ENCODE data around the gene CERKL.

CERKL gene

GRCh38 chr2:181678861-181679543, 22.1 kb upstream of the CERKL start:
- no peak for DNase-seq (ENCODE audit: low read depth in 3 of 3, low spot score in 1 of 3)

- peak in 2 of 3 donors; percentile 7 to 22 for DNase-seq (ENCODE audit: low read depth in 3 of 3, low spot score in 1 of 3)
These were observed 21.1 kb upstream of the CERKL start for GRCh38 chr2:181677912-181678586.

GRCh38 chr2:181675254-181675653, 18.3 kb upstream of the CERKL start:
- DNase-seq (ENCODE audit: low read depth in 3 of 3, low spot score in 1 of 3) = no peak

GRCh38 chr2:181674461-181674860, 17.6 kb upstream of the CERKL start:
- DNase-seq (ENCODE audit: low read depth in 3 of 3, low spot score in 1 of 3) = no peak

- no peak for DNase-seq (ENCODE audit: low read depth in 3 of 3, low spot score in 1 of 3)
These were observed 16.3 kb upstream of the CERKL start for GRCh38 chr2:181673173-181673572.

GRCh38 chr2:181672255-181673008, 15.5 kb upstream of the CERKL start:
- DNase-seq (ENCODE audit: low read depth in 3 of 3, low spot score in 1 of 3) = no peak

- DNase-seq (ENCODE audit: low read depth in 3 of 3, low spot score in 1 of 3) = no peak
These were observed 13.7 kb upstream of the CERKL start for GRCh38 chr2:181670632-181671031.

GRCh38 chr2:181667234-181667633, 10.3 kb upstream of the CERKL start:
- DNase-seq (ENCODE audit: low read depth in 3 of 3, low spot score in 1 of 3) = no peak

- no peak for DNase-seq (ENCODE audit: low read depth in 3 of 3, low spot score in 1 of 3)
These were observed 5.4 kb upstream of the CERKL start for GRCh38 chr2:181662287-181662686.

GRCh38 chr2:181660181-181660580, 3.3 kb upstream of the CERKL start:
- DNase-seq (ENCODE audit: low read depth in 3 of 3, low spot score in 1 of 3) = no peak

GRCh38 chr2:181658444-181658843, 1.5 kb upstream of the CERKL start:
- no peak for DNase-seq (ENCODE audit: low read depth in 3 of 3, low spot score in 1 of 3)

- DNase-seq (ENCODE audit: low read depth in 3 of 3, low spot score in 1 of 3) = no peak
These were observed 474 bp upstream of the CERKL start for GRCh38 chr2:181657379-181657778.

- no peak for DNase-seq (ENCODE audit: low read depth in 3 of 3, low spot score in 1 of 3)
These were observed 1.4 kb downstream of the CERKL start for GRCh38 chr2:181655519-181655918.

GRCh38 chr2:181649436-181649979, 7.4 kb downstream of the CERKL start:
- DNase-seq (ENCODE audit: low read depth in 3 of 3, low spot score in 1 of 3) = no peak

- no peak for DNase-seq (ENCODE audit: low read depth in 3 of 3, low spot score in 1 of 3)
These were observed 8.3 kb downstream of the CERKL start for GRCh38 chr2:181648478-181649155.

- no peak for DNase-seq (ENCODE audit: low read depth in 3 of 3, low spot score in 1 of 3)
These were observed 10.4 kb downstream of the CERKL start for GRCh38 chr2:181646415-181646987.

- DNase-seq (ENCODE audit: low read depth in 3 of 3, low spot score in 1 of 3) = no peak
These were observed 13.8 kb downstream of the CERKL start for GRCh38 chr2:181643151-181643550.

- no peak for DNase-seq (ENCODE audit: low read depth in 3 of 3, low spot score in 1 of 3)
These were observed 14.8 kb downstream of the CERKL start for GRCh38 chr2:181642086-181642485.

- DNase-seq (ENCODE audit: low read depth in 3 of 3, low spot score in 1 of 3) = no peak
These were observed 17.2 kb downstream of the CERKL start for GRCh38 chr2:181639686-181640085.

GRCh38 chr2:181632733-181633401, 24.0 kb downstream of the CERKL start:
- no peak for DNase-seq (ENCODE audit: low read depth in 3 of 3, low spot score in 1 of 3)
